Neural progenitor cell (in vitro differentiated cells): Measurements from ENCODE around the gene RANBP2.

Source experiments
- EZH2 ChIP-seq: fragments of 200-600 bp; sonication (generic); IDR thresholded peaks from 2 replicates; pipeline ENCODE4 v1.6.1; 2017; ENCODE audit warnings: antibody characterized with exemption, mild to moderate bottlenecking, moderate library complexity
- TF ChIP-seq, protein P1 (sequence below): fragments of 200-600 bp; sonication (generic); IDR thresholded peaks from 2 replicates; pipeline ENCODE4 v1.5.1; 2017; ENCODE audit warnings: antibody characterized with exemption, mild to moderate bottlenecking

- TF ChIP-seq, protein P1, sequence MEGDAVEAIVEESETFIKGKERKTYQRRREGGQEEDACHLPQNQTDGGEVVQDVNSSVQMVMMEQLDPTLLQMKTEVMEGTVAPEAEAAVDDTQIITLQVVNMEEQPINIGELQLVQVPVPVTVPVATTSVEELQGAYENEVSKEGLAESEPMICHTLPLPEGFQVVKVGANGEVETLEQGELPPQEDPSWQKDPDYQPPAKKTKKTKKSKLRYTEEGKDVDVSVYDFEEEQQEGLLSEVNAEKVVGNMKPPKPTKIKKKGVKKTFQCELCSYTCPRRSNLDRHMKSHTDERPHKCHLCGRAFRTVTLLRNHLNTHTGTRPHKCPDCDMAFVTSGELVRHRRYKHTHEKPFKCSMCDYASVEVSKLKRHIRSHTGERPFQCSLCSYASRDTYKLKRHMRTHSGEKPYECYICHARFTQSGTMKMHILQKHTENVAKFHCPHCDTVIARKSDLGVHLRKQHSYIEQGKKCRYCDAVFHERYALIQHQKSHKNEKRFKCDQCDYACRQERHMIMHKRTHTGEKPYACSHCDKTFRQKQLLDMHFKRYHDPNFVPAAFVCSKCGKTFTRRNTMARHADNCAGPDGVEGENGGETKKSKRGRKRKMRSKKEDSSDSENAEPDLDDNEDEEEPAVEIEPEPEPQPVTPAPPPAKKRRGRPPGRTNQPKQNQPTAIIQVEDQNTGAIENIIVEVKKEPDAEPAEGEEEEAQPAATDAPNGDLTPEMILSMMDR = no peak
- no peak for TF ChIP-seq EZH2
These were observed at the start of gene RANBP2 for GRCh38 chr2:108719149-108720044.
